Liver (tissue), 9 donors: ENCODE measurements around the gene SLC9B2. TPM values are rescaled to one million over a fixed set of nuclear protein-coding genes. Genes with fewer than 3 reads are reported as not detected.

Source experiments
- DNase-seq: peaks from one replicate; pipeline ENCODE4 v3.0.0-alpha.2; 2017; ENCODE audit warnings: low spot score
- H3K27ac ChIP-seq, 2 donors: one replicate each; pipeline ENCODE4 v1.7.0; 2013; ENCODE audit warnings: inconsistent platforms in 2 of 2, low read length in 2 of 2, control low read depth in 1 of 2, low read depth in 1 of 2, mild to moderate bottlenecking in 1 of 2
- H3K27me3 ChIP-seq, 4 donors: one replicate each; pipeline versions ENCODE4 v1.6.1 to v1.7.0; 2013; ENCODE audit warnings: low read length in 3 of 4, inconsistent platforms in 1 of 4, mild to moderate bottlenecking in 1 of 4, moderate library complexity in 1 of 4; ENCODE audit not compliant: control insufficient read depth in 4 of 4, insufficient read depth in 4 of 4
- H3K36me3 ChIP-seq, 4 donors: one replicate each; pipeline versions ENCODE4 v1.6.1 to v1.7.0; 2013; ENCODE audit warnings: low read length in 3 of 4, mild to moderate bottlenecking in 3 of 4, low read depth in 1 of 4, moderate library complexity in 1 of 4; ENCODE audit not compliant: control insufficient read depth in 4 of 4, insufficient read depth in 3 of 4
- H3K4me1 ChIP-seq, 4 donors: one replicate each; pipeline versions ENCODE4 v1.6.1 to v1.7.0; 2013; ENCODE audit warnings: low read length in 3 of 4, mild to moderate bottlenecking in 3 of 4, moderate library complexity in 1 of 4; ENCODE audit not compliant: control insufficient read depth in 4 of 4, insufficient read depth in 4 of 4
- H3K4me3 ChIP-seq, 3 donors: one replicate each; pipeline versions ENCODE4 v1.6.1 to v1.7.0; 2013; ENCODE audit warnings: low read length in 3 of 3, control low read depth in 1 of 3, low read depth in 1 of 3, mild to moderate bottlenecking in 1 of 3
- H3K9ac ChIP-seq, 2 donors: one replicate each; pipeline ENCODE4 v1.7.0; 2013; ENCODE audit warnings: low read length in 2 of 2, mild to moderate bottlenecking in 2 of 2, moderate library complexity in 2 of 2, control low read depth in 1 of 2, low read depth in 1 of 2
- H3K9me3 ChIP-seq, 4 donors: one replicate each; pipeline versions ENCODE4 v1.6.1 to v1.7.0; 2013; ENCODE audit warnings: low read length in 3 of 4; ENCODE audit not compliant: control insufficient read depth in 4 of 4
- ATF3 ChIP-seq: IDR thresholded peaks from 2 replicates; pipeline ENCODE4 v1.6.1; 2016; ENCODE audit warnings: antibody characterized with exemption
- EGR1 ChIP-seq, 2 donors: IDR thresholded peaks; 2 replicates each; pipeline ENCODE4 v1.6.1; 2016 to 2018; ENCODE audit warnings: antibody characterized with exemption in 2 of 2, low read depth in 2 of 2
- FOXA1 ChIP-seq: IDR thresholded peaks from 2 replicates; pipeline ENCODE4 v1.6.1; 2016; ENCODE audit warnings: antibody characterized with exemption
- HNF4A ChIP-seq, 2 donors: conservative IDR thresholded peaks; 2 replicates each; pipeline ENCODE4 v1.6.1; 2016; ENCODE audit warnings: antibody characterized with exemption in 2 of 2, mild to moderate bottlenecking in 2 of 2
- MAX ChIP-seq: IDR thresholded peaks from 2 replicates; pipeline ENCODE4 v1.6.1; 2016; ENCODE audit warnings: antibody characterized with exemption
- NR2F2 ChIP-seq: IDR thresholded peaks from 2 replicates; pipeline ENCODE4 v1.6.1; 2016; ENCODE audit warnings: antibody characterized with exemption
- RAD21 ChIP-seq, 2 donors: IDR thresholded peaks; 2 replicates each; pipeline ENCODE4 v1.6.1; 2016; ENCODE audit warnings: antibody characterized with exemption in 2 of 2, mild to moderate bottlenecking in 2 of 2
- REST ChIP-seq: IDR thresholded peaks from 2 replicates; pipeline ENCODE4 v1.6.1; 2016; ENCODE audit warnings: antibody characterized with exemption, mild to moderate bottlenecking
- SP1 ChIP-seq: IDR thresholded peaks from 2 replicates; pipeline ENCODE4 v1.6.1; 2018; ENCODE audit warnings: antibody characterized with exemption, mild to moderate bottlenecking
- TAF1 ChIP-seq: conservative IDR thresholded peaks from 2 replicates; pipeline ENCODE4 v1.6.1; 2016; ENCODE audit warnings: antibody characterized with exemption, mild to moderate bottlenecking
- YY1 ChIP-seq: IDR thresholded peaks from 2 replicates; pipeline ENCODE4 v1.6.1; 2016; ENCODE audit warnings: antibody characterized with exemption, mild to moderate bottlenecking
- ZBTB33 ChIP-seq: IDR thresholded peaks from 2 replicates; pipeline ENCODE4 v1.6.1; 2016; ENCODE audit warnings: antibody characterized with exemption
- WGBS: extraction: QIAGEN DNeasy Blood & Tissue Kit; methylation state at CpG from one replicate; pipeline ENCODE4 v1.1.7; 2013; 5-methylcytosine and 5-hydroxymethylcytosine counted together
- polyA plus RNA-seq, 2 donors: library from polyadenylated mRNA; stranded (reverse) in 1 of 2; unstranded in 1 of 2; fragments of 200-250 nt in 1 of 2; fragments of >200 nt in 1 of 2; fragmentation: Nextera tagmentation in 1 of 2; extraction: Ambion mirVana in 1 of 2; gene quantifications; one replicate each; pipeline versions ENCODE4 v1.2.1 to v1.2.3, GENCODE V29; 2013 to 2015
- total RNA-seq, 2 donors: library from RNA; depleted of rRNA; stranded (reverse); fragments of >200 nt; gene quantifications; one replicate each; pipeline ENCODE4 v1.2.3, GENCODE V29; 2014
- donor health status: healthy.
- donor health status: healthy.
- donor health status: healthy.
- donor health status: healthy.
- donor health status: healthy.

Gene SLC9B2
- total and polyA plus RNA-seq, 4 donors, result 23.7 to 47.0 (median 34.5) TPM

GRCh38 chr4:103086551-103086950 lies 10.0 kb upstream of the SLC9B2 start (continued):
- TF ChIP-seq TAF1, result no peak

DNA sequence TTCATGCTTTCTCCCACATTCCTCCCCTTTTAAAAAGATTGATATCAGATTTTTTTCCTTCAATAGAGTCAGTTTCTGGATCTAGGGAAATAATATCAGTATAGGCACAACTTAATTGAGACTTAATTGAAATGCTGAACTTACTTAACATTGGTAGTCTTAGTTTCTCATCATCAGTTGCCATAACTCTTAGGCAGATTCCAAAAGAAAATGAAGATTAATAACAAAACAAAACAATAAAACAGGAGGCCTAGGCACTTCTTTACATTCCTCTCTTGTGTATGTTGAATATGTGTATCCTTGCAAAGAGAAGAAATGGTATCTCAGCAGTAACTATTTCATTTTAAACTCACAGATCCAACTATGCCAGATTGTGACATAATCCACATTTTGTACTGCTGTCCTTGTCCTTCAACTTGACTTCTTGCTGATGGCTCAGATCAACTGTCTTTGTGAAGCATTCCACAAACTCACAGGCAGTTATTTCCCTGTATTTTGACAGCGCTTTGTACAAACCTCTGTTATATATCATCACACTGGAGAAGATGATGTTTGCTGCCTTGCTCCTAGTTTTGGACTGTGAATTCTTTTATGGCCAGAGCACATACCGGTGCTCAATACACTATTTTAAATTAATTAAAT lies 9.1 kb upstream of the SLC9B2 start:
- Histone ChIP-seq H3K4me1 (no peaks in the 10 kb centered on the region), H3K36me3 (peaks cover 2 to 58% (median 36%) of the 10 kb centered on the region in 4 donors), H3K4me3 (no peak overlapping the region), H3K9ac (no peak overlapping the region), H3K9me3 (no peaks in the 10 kb centered on the region), H3K27me3 (no peaks in the 10 kb centered on the region), H3K27ac (no peak overlapping the region)
- no peak for TF ChIP-seq ATF3
- 98% methylated on average over 2 of the region's 2 CpGs for WGBS
- DNase-seq, result no peak

- Histone ChIP-seq H3K4me3 (no peak overlapping the region), H3K9ac (no peak overlapping the region), H3K9me3 (no peaks in the 10 kb centered on the region), H3K36me3 (peaks cover 0 to 17% (median 3%) of the 10 kb centered on the region in 4 donors), H3K27ac (no peak overlapping the region), H3K27me3 (no peaks in the 10 kb centered on the region), H3K4me1 (peaks cover 0 to 7% (median 3%) of the 10 kb centered on the region in 4 donors)
- 95% methylated on average over 1 of the region's 1 CpG for WGBS
- no peak for DNase-seq
- TF ChIP-seq YY1 (no peak), ATF3 (no peak), MAX (no peak), HNF4A (conservative IDR thresholded peaks at IDR 0.05) (no peak), SP1 (no peak), ZBTB33 (no peak), FOXA1 (no peak), EGR1 (IDR thresholded peaks at IDR 0.05; ENCODE audit: low read depth in 2 of 2) (no peak), REST (no peak), NR2F2 (no peak), RAD21 (IDR thresholded peaks at IDR 0.05) (no peak)
Observed at GRCh38 chr4:103079621-103080020, 3.1 kb upstream of the SLC9B2 start.
